Posterior vena cava (tissue), 2 donors: ENCODE measurements around the gene TTC7B. TPM values are rescaled to one million over a fixed set of nuclear protein-coding genes. Genes with fewer than 3 reads are reported as not detected.

Source experiments
- DNase-seq: peaks from one replicate; pipeline ENCODE4 v3.0.0-alpha.2; 2020; ENCODE audit warnings: low spot score
- intact Hi-C, 2 donors: fragments of 100-400 bp; cut with DNase I; formaldehyde crosslinking; loops; one replicate each; pipeline versions ENCODE4 v1.14.1 to v1.14.2; 2022 to 2023
- total RNA-seq, 2 donors: library from RNA; stranded (reverse); fragmentation: NEBNext Ultra II Directional; extraction: Animal tissue kit (Norgen Biotek cat#: 25700); gene quantifications; one replicate each; pipeline ENCODE4 v1.2.1, GENCODE V29; 2021
- donor health status: DM: yes; HTN: yes; CAD: no.
- donor health status: DM: yes; HTN: yes; CAD: no.

TTC7B gene
- total RNA-seq, 2 donors from 2014 or later: 60.5 to 75.7 TPM

DNA sequence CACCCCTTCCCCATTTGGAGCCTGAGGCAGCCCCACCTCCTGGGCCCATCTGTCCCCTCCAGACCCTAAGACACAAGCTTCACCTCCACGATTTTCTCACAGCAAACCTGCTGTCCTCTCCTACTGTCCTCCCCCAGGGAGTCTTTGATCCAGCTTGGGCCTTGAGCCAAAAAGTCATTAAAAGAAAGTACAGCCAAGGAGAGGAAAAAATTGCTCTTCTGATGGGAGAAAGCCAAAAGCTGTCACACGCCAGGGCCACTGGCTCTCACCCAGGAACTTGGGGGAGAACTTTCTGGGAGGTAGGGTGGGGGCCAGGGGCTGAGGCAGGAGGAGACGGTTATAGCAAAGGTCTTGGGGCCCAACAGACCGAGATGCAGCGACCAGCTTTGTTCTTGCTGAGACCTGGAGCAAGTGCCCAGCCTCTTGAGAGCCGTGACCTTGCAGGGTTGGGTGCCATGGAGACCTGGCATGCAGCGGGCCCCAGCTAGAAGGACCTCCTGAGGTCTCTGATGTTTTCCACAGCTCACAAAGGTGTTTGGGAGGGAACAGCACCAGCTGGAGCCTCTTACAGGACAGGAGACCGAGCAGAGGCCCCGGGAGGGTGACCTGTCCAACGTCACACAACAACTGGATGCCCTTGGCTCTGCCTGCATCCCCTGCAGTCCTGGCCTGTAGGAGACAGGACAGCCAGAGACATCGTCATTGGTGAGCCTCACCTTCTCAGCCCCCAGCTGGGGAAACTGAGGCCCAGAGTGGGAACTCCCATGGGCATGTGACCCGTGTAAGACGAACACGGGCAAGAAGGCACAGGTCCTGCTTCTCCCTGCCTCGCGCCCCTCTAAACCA, 294.9 kb downstream of the TTC7B start:
- intact Hi-C loops: loop anchor here in 1 of 2 donors (5.0 kb wide), 1 partner anchor 124 kb away; the partner anchor contains the start of gene CALM1
- no peak for DNase-seq

GRCh38 chr14:90520326-90520725, 295.9 kb downstream of the TTC7B start:
- intact Hi-C loops: loop anchor here in 1 of 2 donors (5.0 kb wide), 1 partner anchor 123 kb away; the partner anchor contains the start of gene CALM1
- peak; percentile 76 for DNase-seq

GRCh38 chr14:90519262-90519920, 296.8 kb downstream of the TTC7B start:
- intact Hi-C loops: no loop called here
- peak; percentile 71 for DNase-seq

- DNase-seq: peak; percentile 79
- intact Hi-C loops: no loop called here
Measured at GRCh38 chr14:90518941-90519256, 297.3 kb downstream of the TTC7B start.

DNA sequence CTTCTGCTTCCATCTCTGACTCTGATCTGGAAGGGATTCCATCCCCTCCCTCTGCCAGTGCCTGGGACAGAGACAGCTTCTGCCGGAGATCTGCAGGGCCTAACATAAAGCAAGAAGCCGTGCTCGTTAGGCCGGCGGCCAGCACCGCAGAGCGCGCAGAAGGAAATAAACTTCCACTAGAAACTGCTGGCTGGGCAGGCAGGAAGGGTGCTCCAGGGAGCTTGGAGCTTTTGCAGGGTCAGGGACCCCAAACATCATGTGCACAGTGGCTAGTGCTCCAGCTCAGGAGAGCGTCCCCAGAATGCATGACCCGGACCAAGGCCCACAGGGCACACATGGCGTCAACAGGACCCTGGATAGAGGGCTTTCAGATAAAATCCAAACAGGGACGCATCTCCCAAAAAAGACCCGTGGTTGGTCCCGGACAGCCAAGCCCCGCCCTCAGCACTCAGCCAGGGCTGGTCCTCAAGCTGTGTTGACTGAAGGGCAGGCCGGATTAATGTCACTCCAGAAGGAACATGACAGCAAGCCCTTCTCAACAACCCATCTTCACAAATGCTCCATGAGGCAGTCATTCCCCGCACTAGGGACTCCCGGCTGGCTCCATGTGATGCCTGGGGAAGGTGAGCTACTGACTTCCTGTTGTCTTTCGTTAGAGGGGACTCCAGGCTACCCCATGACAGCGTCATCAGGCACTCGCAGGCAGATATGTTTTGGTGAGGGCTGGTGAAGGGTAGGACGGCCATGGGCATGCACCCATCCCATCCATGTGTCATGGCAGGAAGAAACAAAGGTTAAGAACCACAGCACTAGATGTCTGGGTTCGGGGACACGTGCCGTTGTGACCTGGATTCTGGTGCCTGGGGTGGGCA, 297.9 kb downstream of the TTC7B start:
- intact Hi-C loops: no loop called here
- peak; percentile 73 for DNase-seq

- DNase-seq: no peak
- intact Hi-C loops: no loop called here
Measured at GRCh38 chr14:90517076-90517841, 299.0 kb downstream of the TTC7B start.

GRCh38 chr14:90514566-90514965, 301.7 kb downstream of the TTC7B start:
- intact Hi-C loops: no loop called here

GRCh38 chr14:90514015-90514398, 302.2 kb downstream of the TTC7B start:
- intact Hi-C loops: no loop called here

More at GRCh38 chr14:90514566-90514965, 301.7 kb downstream of the TTC7B start:
- DNase-seq: no peak

GRCh38 chr14:90513161-90514014, 302.8 kb downstream of the TTC7B start:
- intact Hi-C loops: no loop called here
- DNase-seq: no peak

More at GRCh38 chr14:90514015-90514398, 302.2 kb downstream of the TTC7B start:
- no peak for DNase-seq

DNA sequence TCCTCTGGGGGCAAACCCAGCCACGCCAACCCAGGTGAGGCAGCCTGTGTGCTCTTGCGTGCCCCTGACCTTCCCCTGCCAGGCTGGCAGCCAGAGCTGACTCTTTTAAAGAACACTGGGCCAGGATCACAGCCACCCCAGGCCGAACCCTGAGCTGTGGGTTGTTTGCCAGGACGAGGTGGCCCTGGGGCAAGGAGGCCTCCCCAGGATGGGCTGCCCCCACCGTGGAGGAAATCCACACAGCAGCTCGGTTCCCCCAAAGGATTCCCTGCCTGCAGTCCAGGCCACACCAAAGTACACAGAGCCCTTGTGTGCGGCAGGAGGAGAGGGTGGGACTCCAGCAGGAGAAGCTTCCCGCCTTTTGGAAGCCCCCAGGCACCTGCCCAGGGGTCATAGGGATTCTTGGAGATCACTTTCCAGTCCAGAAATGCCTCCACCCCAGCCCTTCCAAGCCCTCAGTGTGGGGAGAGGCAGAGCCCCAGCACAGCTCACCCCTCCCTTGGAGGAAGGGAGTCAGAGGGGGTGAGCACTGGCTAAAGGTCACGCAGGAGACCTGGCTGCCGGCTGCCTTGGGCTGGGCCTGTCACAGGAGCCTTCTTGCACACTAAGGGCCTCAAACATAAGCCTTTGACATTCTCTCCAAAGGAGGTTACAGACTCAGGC, 303.8 kb downstream of the TTC7B start:
- DNase-seq: no peak
- intact Hi-C loops: no loop called here

GRCh38 chr14:90511795-90512328, 304.4 kb downstream of the TTC7B start:
- DNase-seq: no peak
- intact Hi-C loops: no loop called here

DNA sequence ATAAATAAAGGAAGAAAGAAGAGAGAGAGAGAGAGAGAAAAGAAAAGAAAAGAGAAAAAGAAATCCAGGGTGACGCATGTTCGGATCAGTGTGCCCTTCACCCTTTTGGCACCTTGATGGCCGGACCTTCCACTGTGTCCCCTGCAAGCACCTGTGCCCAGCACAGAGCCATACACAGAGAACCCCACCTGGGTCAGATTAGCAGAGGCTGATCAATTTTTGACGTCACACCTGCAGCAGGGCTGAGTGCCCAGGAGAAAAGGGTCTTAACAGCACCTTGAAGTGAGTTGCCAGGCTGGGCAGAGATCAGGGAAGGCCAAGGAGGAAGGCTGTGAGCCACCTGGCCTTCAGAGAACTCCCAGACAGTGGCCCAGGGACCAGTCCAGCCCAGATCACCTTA, 305.0 kb downstream of the TTC7B start:
- intact Hi-C loops: no loop called here
- no peak for DNase-seq

DNA sequence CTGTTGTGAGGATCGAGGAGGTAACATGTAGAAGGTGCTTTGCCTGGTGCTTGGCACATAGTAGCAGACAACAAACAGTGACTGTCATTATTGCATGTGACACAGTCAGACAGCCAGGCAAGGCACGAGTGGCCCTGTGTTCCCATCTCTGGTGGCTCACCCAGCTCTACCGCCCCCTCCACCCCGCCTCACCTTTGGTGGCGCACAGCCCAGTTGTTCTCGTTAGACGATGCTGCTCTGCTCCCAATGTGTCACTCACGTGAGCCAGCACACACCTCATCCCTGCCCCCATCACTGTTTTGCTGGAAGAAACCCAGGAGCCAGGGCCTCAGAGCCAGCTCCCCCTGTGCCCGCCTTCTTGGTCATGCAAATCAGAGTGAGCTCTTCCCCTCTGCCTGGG, 306.1 kb downstream of the TTC7B start:
- intact Hi-C loops: no loop called here
- DNase-seq: no peak

GRCh38 chr14:90509403-90509802, 306.8 kb downstream of the TTC7B start:
- DNase-seq: no peak

DNA sequence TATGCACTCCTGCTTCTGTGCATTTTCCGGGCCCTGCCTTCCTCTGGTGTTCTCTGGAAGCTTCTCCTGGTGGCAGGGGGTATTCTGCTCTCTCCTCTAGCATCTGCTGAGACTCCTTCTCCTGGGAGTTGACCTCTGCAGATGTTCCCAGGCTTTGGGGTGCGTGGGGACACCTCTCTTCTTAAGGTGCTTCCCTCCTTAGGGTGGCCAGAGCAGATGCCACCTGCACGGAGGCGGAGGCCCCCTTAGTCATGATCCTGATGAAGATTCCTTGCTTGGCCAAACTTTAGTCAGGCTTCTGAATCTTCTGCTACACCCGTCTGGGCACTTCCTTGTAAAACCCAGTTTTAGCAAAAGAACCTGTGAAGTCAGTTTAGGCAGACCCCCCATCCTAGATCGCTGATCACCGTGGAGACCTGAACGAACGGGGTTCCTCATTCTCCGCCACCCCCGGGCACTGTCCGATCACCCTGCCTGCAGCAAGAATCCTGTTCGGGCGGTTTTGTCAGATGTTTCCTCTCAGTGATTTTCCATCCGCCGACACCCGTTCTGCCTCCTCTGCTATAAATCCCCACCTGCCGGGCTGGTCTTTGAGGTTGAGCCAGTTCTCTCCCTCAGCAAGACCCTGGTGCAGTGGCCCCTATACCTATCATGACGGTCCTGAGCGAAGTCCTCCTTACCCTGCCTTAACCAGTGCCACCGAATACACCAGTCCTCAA, 307.5 kb downstream of the TTC7B start:
- no peak for DNase-seq
- intact Hi-C loops: loop anchor here in 1 of 2 donors (1.0 kb wide), 1 partner anchor 15 kb away; no protein-coding TSS in a partner anchor

More at GRCh38 chr14:90509403-90509802, 306.8 kb downstream of the TTC7B start:
- intact Hi-C loops: loop anchor here in 1 of 2 donors (1.0 kb wide), 1 partner anchor 16 kb away; no protein-coding TSS in a partner anchor

GRCh38 chr14:90508036-90508435, 308.2 kb downstream of the TTC7B start:
- intact Hi-C loops: no loop called here
- DNase-seq: no peak
